ENCODE measurements around the gene SLC25A30.
"Not testable (repeated sequence)": the region's sequence is repeated elsewhere in the genome, so short reads cannot be mapped to it uniquely, and the experiment has no call there.

GRCh38 chr13:45391128-45391527 lies 27.0 kb downstream of the SLC25A30 start:
- TF ChIP-seq EZH2 (IDR thresholded peaks at IDR 0.05; ENCODE audit: insufficient read depth, poor library complexity, severe bottlenecking); EZH2phosphoT487 (IDR thresholded peaks at IDR 0.05; ENCODE audit: insufficient read depth, low read depth): not testable (repeated sequence)

Data from GM23248 (cell line).